NCI-H510A treated with DMSO at 0.1 percent for 48 hours (cell line): Measurements from ENCODE around the gene TLK2.
"Not testable (repeated sequence)": the region's sequence is repeated elsewhere in the genome, so short reads cannot be mapped to it uniquely, and the experiment has no call there.

Experiments used
- DNase-seq: peaks from one replicate; lab custom pipeline; 2025; lab: John Stamatoyannopoulos, UW

The TLK2 gene

GRCh38 chr17:62560971-62561370 lies 82.3 kb downstream of the TLK2 start:
- DNase-seq: not testable (repeated sequence)

- no peak for DNase-seq
Observed at GRCh38 chr17:62562656-62563055, 84.0 kb downstream of the TLK2 start.

GRCh38 chr17:62565817-62566216 lies 87.2 kb downstream of the TLK2 start:
- DNase-seq: no peak

GRCh38 chr17:62566996-62567578 lies 88.5 kb downstream of the TLK2 start:
- DNase-seq: no peak

GRCh38 chr17:62572488-62572887 lies 93.9 kb downstream of the TLK2 start:
- DNase-seq: no peak

- no peak for DNase-seq
Observed at GRCh38 chr17:62572888-62573401, 94.3 kb downstream of the TLK2 start.

- DNase-seq: no peak
Observed at GRCh38 chr17:62573480-62574117, 95.0 kb downstream of the TLK2 start.

- DNase-seq: no peak
Observed at GRCh38 chr17:62576382-62576781, 97.8 kb downstream of the TLK2 start.

GRCh38 chr17:62578757-62579487 lies 100.3 kb downstream of the TLK2 start:
- no peak for DNase-seq

GRCh38 chr17:62580947-62581346 lies 102.3 kb downstream of the TLK2 start:
- no peak for DNase-seq

- DNase-seq: no peak
Observed at GRCh38 chr17:62581764-62582163, 103.1 kb downstream of the TLK2 start.

GRCh38 chr17:62587554-62587953 lies 108.9 kb downstream of the TLK2 start:
- no peak for DNase-seq

GRCh38 chr17:62588109-62588508 lies 109.5 kb downstream of the TLK2 start:
- no peak for DNase-seq

- no peak for DNase-seq
Observed at GRCh38 chr17:62591333-62591732, 112.7 kb downstream of the TLK2 start.

GRCh38 chr17:62591822-62592221 lies 113.2 kb downstream of the TLK2 start:
- not testable (repeated sequence) for DNase-seq

- no peak for DNase-seq
Observed at GRCh38 chr17:62592341-62593099, 113.9 kb downstream of the TLK2 start.

- DNase-seq: no peak
Observed at GRCh38 chr17:62595484-62595883, 116.9 kb downstream of the TLK2 start.

- no peak for DNase-seq
Observed at GRCh38 chr17:62596662-62597061, 118.0 kb downstream of the TLK2 start.

GRCh38 chr17:62597150-62597549 lies 118.5 kb downstream of the TLK2 start:
- DNase-seq: no peak

- DNase-seq: no peak
Observed at GRCh38 chr17:62597920-62598319, 119.3 kb downstream of the TLK2 start.

- DNase-seq: no peak
Observed at GRCh38 chr17:62599964-62600657, 121.5 kb downstream of the TLK2 start.

GRCh38 chr17:62600805-62601204 lies 122.2 kb downstream of the TLK2 start:
- DNase-seq: no peak
